SW480 (cell line): ENCODE measurements around the gene ACTMAP.
"Not testable (repeated sequence)": the region's sequence is repeated elsewhere in the genome, so short reads cannot be mapped to it uniquely, and the experiment has no call there.

Source experiments
- DNase-seq: peaks from one replicate; pipeline ENCODE4 v3.0.0-alpha.2; 2016; ENCODE audit warnings: low spot score

The ACTMAP gene

DNA sequence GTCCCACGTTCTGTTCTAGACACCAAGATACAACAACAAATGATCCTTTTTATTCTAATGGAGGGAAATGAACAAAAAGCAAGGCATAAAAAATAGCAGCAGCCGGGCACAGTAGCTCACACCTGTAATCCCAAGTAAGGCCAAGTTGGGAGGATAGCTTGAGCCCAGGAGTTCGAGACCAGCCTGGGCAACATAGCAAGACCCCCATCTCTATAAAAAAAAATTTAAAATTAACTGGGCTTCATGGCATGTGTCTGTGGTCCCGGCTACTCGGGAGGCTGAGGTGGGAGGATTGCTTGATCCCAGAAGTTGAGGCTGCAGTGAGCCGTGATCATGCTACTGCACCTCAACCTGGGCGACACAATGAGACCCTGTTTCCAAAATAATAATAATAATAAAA, 26.1 kb upstream of the ACTMAP start:
- no peak for DNase-seq

DNA sequence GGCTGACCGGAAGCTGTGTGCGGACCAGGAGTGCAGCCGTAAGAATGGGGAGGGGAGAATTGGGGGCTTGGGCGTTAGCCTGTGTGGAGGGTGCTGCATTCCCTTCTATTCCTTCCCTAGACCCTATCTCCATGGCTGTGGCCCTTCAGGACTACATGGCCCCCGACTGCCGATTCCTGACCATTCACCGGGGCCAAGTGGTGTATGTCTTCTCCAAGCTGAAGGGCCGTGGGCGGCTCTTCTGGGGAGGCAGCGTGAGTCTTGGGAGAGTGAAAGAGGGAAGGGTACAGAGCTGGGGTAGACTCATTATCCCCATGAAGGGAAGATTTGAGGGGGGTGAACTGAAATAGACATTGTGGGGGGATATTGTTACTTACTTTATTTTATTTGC, 25.4 kb upstream of the ACTMAP start:
- DNase-seq: no peak

DNA sequence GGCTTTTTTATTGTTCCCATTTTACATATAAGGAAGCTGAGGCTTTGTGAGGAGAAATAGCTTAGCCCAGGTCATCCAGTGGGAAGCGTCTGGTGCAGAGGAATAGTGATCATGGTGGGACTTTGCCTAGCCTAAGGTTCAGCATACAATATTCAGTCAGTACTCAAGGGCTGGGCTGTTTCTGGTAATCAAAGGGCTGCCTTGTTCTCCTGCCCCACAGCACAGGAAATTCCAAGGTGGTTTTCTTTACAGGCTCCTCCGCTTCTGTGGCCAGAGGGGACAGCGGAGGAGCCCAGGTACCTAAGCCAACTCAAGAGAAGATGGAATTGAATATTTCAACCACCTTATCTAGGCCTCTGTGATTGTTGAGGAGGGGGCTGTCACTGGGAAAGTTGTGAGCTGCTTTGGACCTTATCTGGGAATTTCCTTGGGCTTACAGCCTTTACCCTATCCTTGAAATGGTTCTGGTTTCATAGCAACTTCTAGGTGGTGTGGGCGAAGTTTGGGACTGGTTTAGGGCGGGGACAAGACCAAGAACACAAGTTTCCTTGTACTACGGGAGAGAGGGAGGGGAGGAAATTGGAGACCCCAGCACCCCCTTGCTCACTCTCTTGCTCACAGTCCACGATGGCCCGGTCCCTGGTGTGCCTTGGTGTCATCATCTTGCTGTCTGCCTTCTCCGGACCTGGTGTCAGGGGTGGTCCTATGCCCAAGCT, 24.8 kb upstream of the ACTMAP start, which contains the start of gene MIA:
Gene MIA, plus strand, starts transcription at position 606 of the 716 bp plus-strand sequence. Its CDS starts 22 bp downstream, at position 628.
- peak; percentile 76 for DNase-seq

DNA sequence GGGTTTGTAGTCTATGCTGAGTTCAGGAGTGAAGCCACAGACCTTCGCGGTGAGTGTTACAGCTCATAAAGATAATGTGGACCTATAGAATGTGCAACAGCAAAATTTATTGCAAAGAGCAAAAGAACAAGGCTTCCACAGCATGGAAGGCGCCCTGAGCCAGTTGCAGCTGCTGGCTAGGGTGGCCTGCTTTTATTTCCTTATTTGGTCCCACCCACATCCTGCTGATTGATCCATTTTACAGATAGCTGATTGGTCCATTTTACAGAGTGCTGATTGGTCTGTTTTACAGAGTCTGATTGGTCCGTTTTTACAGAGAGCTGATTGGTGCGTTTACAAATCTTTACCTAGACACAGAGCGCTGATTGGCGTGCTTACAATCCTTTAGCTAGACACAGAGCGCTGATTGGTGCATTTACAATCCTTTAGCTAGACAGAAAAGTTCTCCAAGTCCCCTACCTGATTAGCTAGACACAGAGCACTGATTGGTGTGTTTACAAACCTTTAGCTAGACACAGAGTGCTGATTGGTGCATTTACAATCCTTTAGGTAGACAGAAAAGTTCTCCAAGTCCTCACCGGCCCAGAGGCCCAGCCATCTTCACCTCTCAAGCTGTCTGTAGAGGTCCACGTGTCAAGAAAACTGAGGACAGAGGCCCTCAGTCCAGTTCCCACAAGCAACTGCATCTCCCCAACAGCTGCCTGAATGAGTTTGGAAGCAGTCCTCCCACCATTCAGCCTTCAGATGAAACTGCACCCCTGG, 21.0 kb upstream of the ACTMAP start:
- DNase-seq: peak; percentile 67

DNA sequence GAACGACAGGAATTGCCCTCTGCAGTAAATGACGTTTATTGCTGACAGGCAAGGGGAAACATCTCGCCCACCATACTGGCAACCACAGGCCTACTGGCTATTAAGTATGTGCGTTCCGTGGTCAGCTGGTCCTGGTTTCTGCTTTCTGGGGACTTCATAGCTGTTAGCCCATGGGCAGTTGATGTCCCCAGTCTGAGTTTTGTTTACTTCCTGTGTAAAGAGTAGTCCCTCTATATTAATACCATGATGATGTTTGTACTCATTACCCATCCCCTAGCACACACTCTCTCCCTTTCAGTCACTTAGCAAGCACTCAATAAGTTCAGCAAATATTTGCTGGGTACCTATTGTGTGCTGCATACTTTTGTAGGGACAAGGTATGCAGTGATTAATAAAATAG, 18.6 kb upstream of the ACTMAP start:
- peak; percentile 54 for DNase-seq

DNA sequence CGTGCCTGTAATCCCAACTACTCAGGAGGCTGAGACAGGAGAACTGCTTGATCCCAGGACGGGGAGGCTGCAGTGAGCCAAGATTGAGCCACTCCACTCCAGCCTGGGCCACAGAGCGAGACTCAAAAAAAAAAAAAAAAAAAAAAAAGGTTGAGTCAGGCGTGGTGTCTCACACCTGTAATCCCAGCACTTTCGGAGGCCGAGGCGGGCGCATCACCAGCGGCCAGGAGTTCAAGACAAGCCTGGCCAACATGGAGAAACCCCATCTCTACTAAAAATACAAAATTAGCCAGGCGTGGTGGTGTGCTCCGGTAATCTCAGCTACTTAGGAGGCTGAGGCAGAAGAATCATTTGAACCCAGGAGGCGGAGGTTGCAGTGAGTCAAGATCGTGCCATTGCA, 16.1 kb upstream of the ACTMAP start:
- DNase-seq: not testable (repeated sequence)

DNA sequence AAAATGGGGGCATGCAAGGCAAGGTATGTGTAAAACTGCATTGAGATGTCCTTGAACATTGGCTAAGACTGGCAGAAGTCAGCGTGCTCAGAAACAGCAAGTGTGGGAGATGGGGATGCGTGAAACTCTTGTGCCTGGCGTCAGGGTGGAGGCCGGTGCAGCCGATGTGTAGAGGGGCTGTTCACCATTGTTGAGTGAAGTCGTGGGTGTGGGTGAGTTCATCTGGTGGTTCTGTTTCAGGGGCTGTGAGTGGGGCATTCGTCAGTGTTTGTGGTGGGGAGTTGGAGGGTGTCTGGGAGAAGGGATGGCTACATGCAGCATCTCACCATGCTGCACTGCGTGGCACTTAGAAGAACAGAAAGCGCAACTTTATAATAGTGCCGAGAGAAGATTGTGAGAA, 13.7 kb upstream of the ACTMAP start:
- DNase-seq: no peak

DNA sequence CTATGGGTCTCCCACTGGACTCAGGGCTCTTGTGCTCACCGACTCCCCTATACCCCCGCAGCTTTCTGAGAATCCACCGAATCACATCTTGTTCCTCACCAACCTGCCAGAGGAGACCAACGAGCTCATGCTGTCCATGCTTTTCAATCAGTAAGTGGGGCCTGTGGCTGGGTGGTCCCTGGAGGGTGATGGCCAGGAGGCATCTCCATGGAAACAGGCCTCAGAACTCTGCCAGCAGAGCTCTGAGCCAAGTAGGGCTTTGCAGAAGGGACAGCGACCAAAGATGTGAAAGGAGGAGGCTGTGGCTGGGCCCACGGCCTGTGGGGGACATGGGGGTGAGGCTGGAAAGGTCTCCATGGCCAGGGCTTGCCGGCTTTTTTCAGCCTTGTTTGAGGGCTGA, 13.2 kb upstream of the ACTMAP start:
- no peak for DNase-seq

DNA sequence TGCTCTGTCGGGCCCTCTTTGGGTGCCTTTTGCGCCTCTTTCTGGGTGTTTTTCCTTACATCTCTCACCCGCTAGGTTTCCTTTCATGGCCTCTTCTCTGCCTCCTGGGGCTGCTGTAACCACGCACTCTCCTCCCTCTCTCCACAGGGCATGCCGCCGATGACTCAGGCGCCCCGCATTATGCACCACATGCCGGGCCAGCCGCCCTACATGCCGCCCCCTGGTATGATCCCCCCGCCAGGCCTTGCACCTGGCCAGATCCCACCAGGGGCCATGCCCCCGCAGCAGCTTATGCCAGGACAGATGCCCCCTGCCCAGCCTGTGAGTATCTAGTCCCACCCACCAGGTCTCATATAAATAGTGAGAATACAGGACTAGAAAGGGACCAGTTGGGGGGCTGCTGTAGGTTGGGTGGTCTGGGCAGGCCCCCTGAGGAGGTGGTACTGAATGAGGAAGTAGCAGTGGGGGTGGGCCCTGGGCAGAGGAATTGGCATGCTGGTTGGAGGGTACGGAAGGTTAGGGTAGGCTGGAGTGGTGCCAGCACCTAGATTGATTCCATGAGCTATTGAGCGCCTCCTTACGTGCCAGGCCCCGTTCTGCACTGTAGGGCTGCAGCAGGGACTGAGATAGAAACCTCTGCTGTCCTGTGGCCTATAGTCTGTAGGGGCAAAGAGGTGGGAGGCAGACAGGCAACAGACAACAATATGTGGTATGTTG, 12.6 kb upstream of the ACTMAP start:
- no peak for DNase-seq

DNA sequence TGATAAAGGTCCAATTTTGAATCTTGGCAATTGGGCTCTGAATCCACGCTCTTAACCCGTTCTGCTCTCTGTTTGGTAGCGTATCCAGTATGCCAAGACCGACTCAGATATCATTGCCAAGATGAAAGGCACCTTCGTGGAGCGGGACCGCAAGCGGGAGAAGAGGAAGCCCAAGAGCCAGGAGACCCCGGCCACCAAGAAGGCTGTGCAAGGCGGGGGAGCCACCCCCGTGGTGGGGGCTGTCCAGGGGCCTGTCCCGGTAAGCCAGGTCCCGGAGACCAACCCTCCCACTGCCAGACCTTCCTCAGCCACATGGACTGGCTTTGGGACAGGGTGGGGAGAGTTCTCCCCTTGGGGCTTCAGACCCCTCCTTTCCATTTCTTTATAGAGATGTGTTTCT, 9.1 kb upstream of the ACTMAP start:
- DNase-seq: no peak

DNA sequence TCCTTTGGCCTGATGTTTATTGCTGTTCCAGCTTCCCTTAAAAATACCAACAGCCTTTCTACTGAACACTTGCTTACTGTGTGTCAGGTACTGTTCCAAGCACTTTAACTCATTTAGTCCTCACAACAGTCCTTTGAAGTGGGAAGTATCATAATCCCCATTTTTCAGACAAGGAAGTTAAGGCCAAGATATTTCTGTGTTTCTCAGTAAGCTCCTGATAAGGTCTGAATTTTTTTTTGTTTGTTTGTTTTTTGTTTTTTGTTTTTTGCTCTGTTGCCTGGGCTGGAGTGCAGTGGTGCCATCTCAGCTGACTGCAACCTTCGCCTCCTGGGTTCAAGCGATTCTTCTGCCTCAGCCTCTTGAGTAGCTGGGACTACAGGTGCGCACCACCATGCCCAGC, 8.2 kb upstream of the ACTMAP start:
- DNase-seq: no peak

DNA sequence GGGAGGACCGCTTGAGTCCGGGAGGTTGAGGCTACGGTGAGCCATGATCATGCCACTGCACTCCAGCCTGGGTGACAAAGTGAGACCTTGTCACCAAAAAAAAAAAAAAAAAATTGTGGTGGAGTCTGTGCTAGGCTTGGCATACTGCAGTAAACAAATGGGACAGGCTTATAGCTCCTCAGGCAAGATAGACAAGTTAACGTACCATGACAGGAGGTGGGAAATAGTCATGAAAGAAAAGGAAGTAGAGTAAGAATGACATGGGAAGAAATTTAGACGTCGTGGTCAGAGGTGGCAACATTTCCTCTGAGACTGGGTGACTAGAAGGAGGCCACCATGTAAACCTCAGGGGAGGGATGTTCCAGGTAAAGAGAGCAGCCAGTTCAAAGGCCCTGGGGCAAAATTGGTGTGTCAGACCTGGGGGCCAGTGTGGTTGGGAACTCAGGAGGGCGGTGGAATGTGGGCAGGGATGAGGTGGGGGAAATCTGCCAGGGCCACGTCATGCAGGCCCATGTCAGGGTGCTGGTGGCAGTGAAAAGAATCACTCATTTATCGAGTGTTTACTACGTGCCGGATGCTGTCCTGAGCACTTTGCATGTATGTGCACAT, 6.3 kb upstream of the ACTMAP start:
- no peak for DNase-seq

DNA sequence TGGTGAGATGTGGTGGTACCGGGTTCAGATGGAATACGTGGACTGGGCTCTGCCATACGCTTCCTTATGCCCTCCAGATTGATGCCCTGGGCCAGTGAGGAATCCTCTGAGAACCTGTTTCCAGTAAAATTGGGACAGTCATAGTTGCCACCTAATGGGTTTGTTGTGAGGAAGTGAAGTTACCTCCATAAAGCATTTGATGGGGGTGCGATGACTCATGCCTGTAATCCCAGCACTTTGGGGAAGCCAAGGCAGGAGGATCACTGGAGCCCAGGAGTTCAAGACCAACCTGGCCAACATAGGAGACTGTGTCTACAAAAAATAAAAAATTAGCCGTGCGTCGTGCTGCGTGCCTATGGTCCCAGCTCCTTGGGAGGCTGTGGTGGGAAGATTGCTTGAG, 5.5 kb upstream of the ACTMAP start:
- no peak for DNase-seq

DNA sequence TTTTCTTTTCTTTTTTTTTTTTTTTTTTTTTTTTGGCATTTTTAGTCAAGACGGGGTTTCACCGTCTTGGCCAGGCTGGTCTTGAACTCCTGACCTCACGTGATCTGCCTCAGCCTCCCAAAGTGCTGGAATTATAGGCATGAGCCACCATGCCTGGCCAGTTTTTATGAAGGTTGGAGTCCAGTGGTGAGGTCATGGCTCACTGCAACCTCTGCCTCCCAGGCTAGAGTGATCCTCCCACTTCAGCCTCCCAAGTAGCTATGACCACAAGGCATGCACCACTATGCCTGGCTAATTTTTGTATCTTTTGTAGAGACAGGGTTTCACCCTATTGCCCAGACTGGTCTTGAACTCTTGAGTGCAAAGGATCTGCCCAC, 5.0 kb upstream of the ACTMAP start:
- DNase-seq: no peak

DNA sequence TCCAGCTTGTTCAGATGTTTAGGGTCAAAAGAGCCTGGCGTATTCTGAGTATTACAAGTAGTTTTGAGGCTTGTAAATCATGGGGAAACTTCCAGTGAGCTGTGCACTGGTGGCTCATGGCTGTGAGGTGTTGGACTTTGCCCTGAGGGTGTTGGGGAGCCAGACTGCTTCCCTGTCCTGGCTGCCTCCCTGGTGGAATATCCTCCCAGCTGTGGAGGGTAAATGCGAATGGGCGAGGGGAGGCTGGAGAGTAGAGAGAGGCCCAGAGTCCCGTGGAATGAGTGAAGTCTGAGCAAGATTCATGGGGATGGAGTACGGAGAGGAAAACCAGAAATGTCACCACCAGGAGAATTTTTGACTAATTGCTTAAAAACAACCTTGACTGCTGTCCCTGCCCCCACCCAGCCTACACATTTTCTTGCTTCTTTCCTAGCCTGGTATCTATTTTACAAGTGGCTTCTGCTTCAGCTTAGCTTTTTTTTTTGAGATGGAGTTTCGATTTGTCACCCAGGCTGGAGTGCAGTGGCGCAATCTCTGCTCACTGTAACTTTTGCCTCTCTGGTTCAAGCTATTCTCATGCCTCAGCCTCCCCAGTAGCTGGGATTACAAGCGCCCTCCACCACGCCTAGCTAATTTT, 4.5 kb upstream of the ACTMAP start:
- DNase-seq: no peak

DNA sequence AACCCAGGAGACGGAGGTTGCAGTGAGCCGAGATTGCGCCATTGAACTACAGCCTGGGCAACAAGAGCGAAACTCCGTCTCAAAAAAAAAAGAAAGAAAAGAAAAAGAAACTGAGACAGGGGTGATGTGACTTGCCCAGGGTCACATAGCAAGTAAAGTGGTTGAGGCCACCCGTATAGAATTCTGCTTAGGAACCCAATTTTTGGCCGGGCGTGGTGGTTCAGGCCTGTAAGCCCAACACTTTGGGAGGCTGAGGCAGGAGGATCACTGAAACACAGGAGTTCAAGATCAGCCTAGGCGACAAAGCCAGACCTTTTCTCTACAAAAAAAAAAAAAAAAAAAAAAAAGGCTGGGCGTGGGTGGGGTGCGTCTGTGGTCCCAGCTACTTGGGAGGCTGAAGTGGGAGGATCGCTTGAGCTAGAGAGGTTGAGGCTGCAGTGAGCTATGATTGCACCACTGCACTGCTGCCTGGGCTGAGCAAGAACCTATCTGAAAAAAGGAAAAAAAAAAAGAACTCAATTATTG, 2.0 kb upstream of the ACTMAP start:
- no peak for DNase-seq

DNA sequence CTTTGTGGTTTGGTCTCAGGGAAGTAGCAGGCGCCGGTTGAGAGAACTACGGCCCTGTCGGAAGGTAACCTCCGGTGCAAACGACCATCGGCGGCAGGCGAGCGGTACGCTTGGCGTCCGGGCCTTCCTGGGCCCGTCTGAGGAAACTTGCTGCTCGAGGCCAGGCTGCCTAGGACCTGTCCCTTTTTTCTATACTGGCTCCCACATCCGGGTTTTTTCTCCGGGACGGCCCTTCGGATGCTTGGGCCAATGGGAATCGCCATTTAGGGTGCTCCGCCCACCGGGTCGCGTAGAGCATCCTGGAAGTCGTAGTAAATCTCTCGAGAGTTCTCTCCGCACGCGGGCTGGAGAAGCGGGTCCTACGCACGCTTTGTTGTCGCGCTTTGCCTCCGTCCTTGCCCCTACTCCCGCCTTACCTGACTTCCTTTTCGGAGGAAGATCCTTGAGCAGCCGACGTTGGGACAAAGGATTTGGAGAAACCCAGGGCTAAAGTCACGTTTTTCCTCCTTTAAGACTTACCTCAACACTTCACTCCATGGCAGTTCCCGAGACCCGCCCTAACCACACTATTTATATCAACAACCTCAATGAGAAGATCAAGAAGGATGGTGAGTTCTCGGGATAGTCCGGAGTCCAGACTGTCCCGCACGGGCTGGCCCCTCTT, 729 bp upstream of the ACTMAP start, which contains the start of gene SNRPA:
Gene SNRPA, plus strand, starts transcription at position 330 of the 664 bp plus-strand sequence. Its CDS starts 206 bp downstream, at position 536.
- DNase-seq: peak; percentile 98

DNA sequence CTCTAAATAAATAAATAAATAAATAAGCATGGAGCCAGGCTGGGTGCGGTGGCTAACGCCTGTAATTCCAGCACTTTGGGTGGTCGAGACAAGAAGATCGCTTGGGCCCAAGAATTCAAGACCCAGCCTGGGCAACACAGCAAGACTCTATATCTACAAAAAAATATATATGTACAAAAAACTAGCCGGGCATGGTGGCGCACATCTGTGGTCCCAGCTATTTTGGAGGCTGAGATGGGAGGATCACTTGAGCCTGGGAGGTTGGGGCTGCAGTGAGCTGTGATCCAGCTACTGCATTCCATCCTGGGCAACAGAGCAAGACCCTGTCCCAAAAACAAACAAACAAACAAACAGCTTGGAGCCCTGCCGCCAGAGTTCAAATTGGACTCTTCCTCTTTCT, 2.7 kb downstream of the ACTMAP start:
- no peak for DNase-seq

DNA sequence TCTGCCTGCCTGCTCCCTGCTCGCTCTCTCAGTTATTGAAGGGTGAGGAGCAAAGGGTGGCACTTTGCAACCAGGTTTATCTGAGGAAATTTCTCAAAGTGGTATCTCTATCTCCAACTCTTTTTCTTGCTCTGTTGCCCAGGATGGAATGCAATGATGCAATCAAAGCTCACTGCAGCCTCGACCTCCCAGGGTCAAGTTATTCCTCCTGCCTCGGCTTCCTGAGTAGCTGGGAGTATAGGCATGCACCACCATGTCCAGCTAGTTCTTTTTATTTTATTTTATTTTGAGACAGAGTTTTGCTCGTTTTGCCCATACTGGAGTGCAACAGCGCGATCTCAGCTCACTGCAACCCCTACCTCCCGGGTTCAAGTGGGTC, 4.9 kb downstream of the ACTMAP start:
- no peak for DNase-seq

DNA sequence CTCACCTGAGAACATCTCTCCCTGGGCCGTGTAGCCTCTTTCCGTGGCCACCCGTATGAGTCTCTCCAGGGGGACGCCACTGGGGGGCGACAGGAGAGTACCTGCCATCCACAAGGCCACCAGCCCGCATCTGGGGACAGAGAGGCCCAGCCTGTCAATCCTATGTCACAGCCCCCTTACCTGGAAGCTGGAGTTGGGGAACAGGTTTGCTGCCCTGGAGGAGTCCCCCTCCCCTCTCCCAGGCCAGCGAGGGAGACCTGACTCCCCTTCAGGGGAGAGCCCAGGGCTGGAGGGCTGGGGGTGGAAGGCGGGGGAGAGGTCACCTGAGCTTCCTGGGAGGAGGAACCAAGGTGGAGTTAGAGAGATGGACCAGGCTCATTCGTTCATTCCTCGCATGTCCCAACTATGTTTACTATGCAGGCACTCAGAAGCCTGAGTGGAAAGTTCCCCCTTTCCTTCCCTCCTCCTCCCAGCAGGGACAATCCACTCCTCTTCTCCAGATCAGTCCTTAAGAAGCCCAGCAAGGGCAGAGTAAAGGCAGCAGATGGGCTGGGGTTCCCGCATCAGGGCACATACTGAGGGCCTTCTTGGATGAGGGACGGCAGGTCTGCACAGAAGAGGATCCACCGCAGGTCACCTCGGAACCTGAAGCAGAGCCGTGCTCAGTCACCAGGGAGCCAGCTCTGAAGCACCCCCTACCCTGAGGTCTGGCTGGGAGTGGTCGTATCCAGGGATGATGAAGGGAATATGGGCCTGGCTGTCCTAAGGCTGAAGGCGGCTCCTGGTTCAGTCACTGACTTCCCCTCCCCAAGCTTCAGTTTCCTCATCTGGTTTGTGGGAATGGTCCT, 5.5 kb downstream of the ACTMAP start:
- DNase-seq: no peak
